ENCODE data around the gene KCTD10. TPM values are rescaled to one million over a fixed set of nuclear protein-coding genes. Genes with fewer than 3 reads are reported as not detected.

The KCTD10 gene
- total RNA-seq, 1 donor from 2014 or later: 47.4 TPM

- no peak for DNase-seq (ENCODE audit: extremely low spot score, unreplicated experiment)
- Mint-ChIP-seq H3K4me1 (ENCODE audit: unreplicated experiment) (no peaks in the 10 kb centered on the region), H3K4me3 (no peak overlapping the region), H3K36me3 (peaks cover 22% of the 10 kb centered on the region), H3K27ac (no peak overlapping the region), H3K27me3 (no peaks in the 10 kb centered on the region), H3K9me3 (no peaks in the 10 kb centered on the region)
- no peak for TF ChIP-seq CTCF (conservative IDR thresholded peaks at IDR 0.05)
Measured at GRCh38 chr12:109489955-109490565, 13.0 kb upstream of the KCTD10 start.

GRCh38 chr12:109489016-109489954 lies 12.2 kb upstream of the KCTD10 start:
- Mint-ChIP-seq H3K27ac (no peak overlapping the region), H3K36me3 (peaks cover 17% of the 10 kb centered on the region), H3K4me1 (ENCODE audit: unreplicated experiment) (no peaks in the 10 kb centered on the region), H3K9me3 (no peaks in the 10 kb centered on the region), H3K4me3 (no peak overlapping the region), H3K27me3 (no peaks in the 10 kb centered on the region)
- no peak for DNase-seq (ENCODE audit: extremely low spot score, unreplicated experiment)
- no peak for TF ChIP-seq CTCF (conservative IDR thresholded peaks at IDR 0.05)

GRCh38 chr12:109488051-109488665 lies 11.1 kb upstream of the KCTD10 start:
- no peak for DNase-seq (ENCODE audit: extremely low spot score, unreplicated experiment)
- Mint-ChIP-seq H3K27ac (no peak overlapping the region), H3K4me3 (no peak overlapping the region), H3K4me1 (ENCODE audit: unreplicated experiment) (no peaks in the 10 kb centered on the region), H3K27me3 (no peaks in the 10 kb centered on the region), H3K36me3 (peaks cover 12% of the 10 kb centered on the region), H3K9me3 (no peaks in the 10 kb centered on the region)
- TF ChIP-seq CTCF (conservative IDR thresholded peaks at IDR 0.05): no peak

- H3K4me1 Mint-ChIP-seq (ENCODE audit: unreplicated experiment): no peaks in the 10 kb centered on the region
- H3K4me3 Mint-ChIP-seq: no peak overlapping the region
- H3K27ac Mint-ChIP-seq: no peak overlapping the region
- no peaks in the 10 kb centered on the region for H3K9me3 Mint-ChIP-seq
- H3K27me3 Mint-ChIP-seq: no peaks in the 10 kb centered on the region
- H3K36me3 Mint-ChIP-seq: peaks cover 10% of the 10 kb centered on the region
- TF ChIP-seq CTCF (conservative IDR thresholded peaks at IDR 0.05): no peak
- DNase-seq (ENCODE audit: extremely low spot score, unreplicated experiment): no peak
Measured at GRCh38 chr12:109487181-109488050, 10.3 kb upstream of the KCTD10 start.

GRCh38 chr12:109485201-109485600 lies 8.1 kb upstream of the KCTD10 start:
- Mint-ChIP-seq H3K4me3 (no peak overlapping the region), H3K9me3 (no peaks in the 10 kb centered on the region), H3K27ac (no peak overlapping the region), H3K4me1 (ENCODE audit: unreplicated experiment) (no peaks in the 10 kb centered on the region), H3K36me3 (peaks cover 8% of the 10 kb centered on the region), H3K27me3 (no peaks in the 10 kb centered on the region)
- no peak for DNase-seq (ENCODE audit: extremely low spot score, unreplicated experiment)
- no peak for TF ChIP-seq CTCF (conservative IDR thresholded peaks at IDR 0.05)

Measured in type B pancreatic cell (in vitro differentiated cells).